Effector memory CD8-positive, alpha-beta T cell (primary cell): ENCODE data around the gene LCK.
"Not testable (repeated sequence)": the region's sequence is repeated elsewhere in the genome, so short reads cannot be mapped to it uniquely, and the experiment has no call there.

Experiments used
- ATAC-seq: fragments of 150-1000 bp; cut with Tn5 transposase; replicated peaks from 2 replicates; pipeline ENCODE4 v1.10.0; 2021; ENCODE audit warnings: mild to moderate bottlenecking, moderate library complexity
- DNase-seq, 3 experiments: peaks; one replicate each; pipeline ENCODE4 v3.0.0; 2021
- H3K27ac Mint-ChIP-seq, 2 donors: one replicate each; pipeline ENCODE4 v1.8.0; 2022; ENCODE audit warnings: mild to moderate bottlenecking in 2 of 2, mixed read lengths in 2 of 2, moderate library complexity in 2 of 2
- H3K27me3 Mint-ChIP-seq, 2 donors: one replicate each; pipeline ENCODE4 v1.8.0; 2022; ENCODE audit warnings: mixed read lengths in 2 of 2
- H3K36me3 Mint-ChIP-seq: one replicate; pipeline ENCODE4 v1.8.0; 2022; ENCODE audit warnings: mild to moderate bottlenecking, moderate library complexity, mixed read lengths; ENCODE audit not compliant: insufficient read depth
- H3K4me1 Mint-ChIP-seq, 2 donors: one replicate each; pipeline ENCODE4 v1.8.0; 2022; ENCODE audit warnings: low read depth in 2 of 2, mixed read lengths in 2 of 2
- H3K4me3 Mint-ChIP-seq, 2 donors: one replicate each; pipeline ENCODE4 v1.8.0; 2022; ENCODE audit warnings: mild to moderate bottlenecking in 2 of 2, mixed read lengths in 2 of 2, moderate library complexity in 2 of 2
- H3K9me3 Mint-ChIP-seq, 2 donors: one replicate each; pipeline ENCODE4 v1.8.0; 2022; ENCODE audit warnings: mixed read lengths in 2 of 2

The LCK gene

DNA sequence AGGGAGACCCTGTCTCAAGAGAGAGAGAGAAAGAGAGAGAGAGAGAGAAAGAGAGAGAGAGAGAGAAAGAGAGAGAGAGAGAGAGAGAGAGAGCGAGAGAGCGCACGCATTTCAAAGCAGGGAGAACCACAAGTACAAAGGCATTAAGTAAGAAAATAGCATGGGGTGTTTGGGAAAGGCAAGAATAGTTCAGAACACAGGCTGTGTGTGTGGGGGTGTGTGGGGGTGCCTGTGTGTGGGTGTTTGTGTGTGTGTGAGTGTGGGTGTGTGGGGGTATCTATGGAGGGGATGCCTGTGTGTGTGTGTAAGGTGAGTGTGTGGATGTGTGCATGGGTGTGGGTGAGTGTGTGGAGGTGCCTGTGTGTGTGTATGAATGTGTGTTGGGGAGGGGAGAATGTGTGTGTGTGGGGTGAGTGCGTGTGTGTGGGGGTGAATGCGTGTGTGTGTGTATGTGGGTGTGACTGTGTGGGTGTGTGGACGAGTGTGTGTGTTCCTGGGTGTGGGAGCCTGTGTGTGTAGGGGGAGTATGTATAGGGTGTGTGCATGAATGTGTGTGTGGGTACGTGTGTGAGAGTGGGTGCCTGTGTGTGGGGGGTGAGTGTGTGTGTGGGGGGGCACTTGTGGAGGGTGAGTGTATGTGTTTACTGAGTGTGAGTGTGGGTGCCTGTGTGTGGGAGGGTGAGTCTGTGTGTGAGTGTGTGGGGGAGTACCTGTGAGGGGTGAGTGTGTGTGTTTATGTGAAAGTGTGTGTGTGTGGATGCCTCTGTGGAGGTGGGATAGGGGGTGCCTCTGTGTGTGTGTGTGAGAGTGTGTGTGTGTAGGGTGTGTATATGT is 21.7 kb downstream of the LCK start:
- no peaks in the 10 kb centered on the region for H3K27me3 Mint-ChIP-seq
- DNase-seq (no peak), ATAC-seq (peak; percentile 4)
- peaks cover 49 to 58% of the 10 kb centered on the region in 2 donors for H3K4me1 Mint-ChIP-seq
- H3K27ac Mint-ChIP-seq: peak overlapping the region; percentile 91 to 96
- peaks cover 82% of the 10 kb centered on the region for H3K36me3 Mint-ChIP-seq
- no peaks in the 10 kb centered on the region for H3K9me3 Mint-ChIP-seq
- peak overlapping the region; percentile 76 to 85 for H3K4me3 Mint-ChIP-seq

DNA sequence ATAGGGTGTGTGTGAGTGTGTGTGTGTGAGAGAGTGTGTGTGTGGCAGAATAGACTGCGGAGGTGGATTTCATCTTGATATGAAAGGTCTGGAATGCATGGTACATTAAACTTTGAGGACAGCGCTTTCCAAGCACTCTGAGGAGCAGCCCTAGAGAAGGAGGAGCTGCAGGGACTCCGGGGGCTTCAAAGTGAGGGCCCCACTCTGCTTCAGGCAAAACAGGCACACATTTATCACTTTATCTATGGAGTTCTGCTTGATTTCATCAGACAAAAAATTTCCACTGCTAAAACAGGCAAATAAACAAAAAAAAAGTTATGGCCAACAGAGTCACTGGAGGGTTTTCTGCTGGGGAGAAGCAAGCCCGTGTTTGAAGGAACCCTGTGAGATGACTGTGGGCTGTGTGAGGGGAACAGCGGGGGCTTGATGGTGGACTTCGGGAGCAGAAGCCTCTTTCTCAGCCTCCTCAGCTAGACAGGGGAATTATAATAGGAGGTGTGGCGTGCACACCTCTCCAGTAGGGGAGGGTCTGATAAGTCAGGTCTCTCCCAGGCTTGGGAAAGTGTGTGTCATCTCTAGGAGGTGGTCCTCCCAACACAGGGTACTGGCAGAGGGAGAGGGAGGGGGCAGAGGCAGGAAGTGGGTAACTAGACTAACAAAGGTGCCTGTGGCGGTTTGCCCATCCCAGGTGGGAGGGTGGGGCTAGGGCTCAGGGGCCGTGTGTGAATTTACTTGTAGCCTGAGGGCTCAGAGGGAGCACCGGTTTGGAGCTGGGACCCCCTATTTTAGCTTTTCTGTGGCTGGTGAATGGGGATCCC is 22.5 kb downstream of the LCK start:
- H3K9me3 Mint-ChIP-seq: no peaks in the 10 kb centered on the region
- ATAC-seq (peak; percentile 96), DNase-seq (peak; percentile 64 to 70 (median 66))
- H3K36me3 Mint-ChIP-seq: peaks cover 88% of the 10 kb centered on the region
- no peaks in the 10 kb centered on the region for H3K27me3 Mint-ChIP-seq
- peaks cover 49 to 58% of the 10 kb centered on the region in 2 donors for H3K4me1 Mint-ChIP-seq
- peak overlapping the region; percentile 76 to 85 for H3K4me3 Mint-ChIP-seq
- H3K27ac Mint-ChIP-seq: peak overlapping the region; percentile 91 to 96

DNA sequence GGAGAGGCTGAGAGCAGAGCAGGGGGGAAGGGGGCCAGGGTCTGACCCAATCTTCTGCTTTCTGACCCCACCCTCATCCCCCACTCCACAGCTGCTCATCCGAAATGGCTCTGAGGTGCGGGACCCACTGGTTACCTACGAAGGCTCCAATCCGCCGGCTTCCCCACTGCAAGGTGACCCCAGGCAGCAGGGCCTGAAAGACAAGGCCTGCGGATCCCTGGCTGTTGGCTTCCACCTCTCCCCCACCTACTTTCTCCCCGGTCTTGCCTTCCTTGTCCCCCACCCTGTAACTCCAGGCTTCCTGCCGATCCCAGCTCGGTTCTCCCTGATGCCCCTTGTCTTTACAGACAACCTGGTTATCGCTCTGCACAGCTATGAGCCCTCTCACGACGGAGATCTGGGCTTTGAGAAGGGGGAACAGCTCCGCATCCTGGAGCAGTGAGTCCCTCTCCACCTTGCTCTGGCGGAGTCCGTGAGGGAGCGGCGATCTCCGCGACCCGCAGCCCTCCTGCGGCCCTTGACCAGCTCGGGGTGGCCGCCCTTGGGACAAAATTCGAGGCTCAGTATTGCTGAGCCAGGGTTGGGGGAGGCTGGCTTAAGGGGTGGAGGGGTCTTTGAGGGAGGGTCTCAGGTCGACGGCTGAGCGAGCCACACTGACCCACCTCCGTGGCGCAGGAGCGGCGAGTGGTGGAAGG is 23.7 kb downstream of the LCK start:
- DNase-seq (no peak), ATAC-seq (no peak)
- Mint-ChIP-seq H3K4me1 (peaks cover 44 to 52% of the 10 kb centered on the region in 2 donors), H3K4me3 (peak overlapping the region; percentile 76 to 85), H3K27ac (peak overlapping the region; percentile 91 to 96), H3K27me3 (no peaks in the 10 kb centered on the region), H3K36me3 (peaks cover 96% of the 10 kb centered on the region), H3K9me3 (no peaks in the 10 kb centered on the region)

- DNase-seq (no peak), ATAC-seq (no peak)
- H3K36me3 Mint-ChIP-seq: peaks cover 96% of the 10 kb centered on the region
- H3K27ac Mint-ChIP-seq: peak overlapping the region in 1 of 2 donors; percentile 91
- no peaks in the 10 kb centered on the region for H3K27me3 Mint-ChIP-seq
- H3K9me3 Mint-ChIP-seq: no peaks in the 10 kb centered on the region
- H3K4me3 Mint-ChIP-seq: no peak overlapping the region
- peaks cover 44 to 50% of the 10 kb centered on the region in 2 donors for H3K4me1 Mint-ChIP-seq
These were observed 24.4 kb downstream of the LCK start for GRCh38 chr1:32275424-32275823.

GRCh38 chr1:32276032-32276782 is 25.1 kb downstream of the LCK start:
- no peaks in the 10 kb centered on the region for H3K9me3 Mint-ChIP-seq
- ATAC-seq: no peak
- peaks cover 96% of the 10 kb centered on the region for H3K36me3 Mint-ChIP-seq
- no peak overlapping the region for H3K4me3 Mint-ChIP-seq
- H3K4me1 Mint-ChIP-seq: peaks cover 44 to 47% of the 10 kb centered on the region in 2 donors
- peak overlapping the region; percentile 38 to 85 for H3K27ac Mint-ChIP-seq
- DNase-seq: no peak
- no peaks in the 10 kb centered on the region for H3K27me3 Mint-ChIP-seq

GRCh38 chr1:32284777-32285176 is 33.7 kb downstream of the LCK start:
- DNase-seq, H3K4me1 Mint-ChIP-seq, H3K9me3 Mint-ChIP-seq, H3K27ac Mint-ChIP-seq, H3K4me3 Mint-ChIP-seq, ATAC-seq, H3K27me3 Mint-ChIP-seq: not testable (repeated sequence)
- H3K36me3 Mint-ChIP-seq: peaks cover 65% of the 10 kb centered on the region

GRCh38 chr1:32285658-32286057 is 34.6 kb downstream of the LCK start:
- Mint-ChIP-seq H3K9me3 (no peaks in the 10 kb centered on the region), H3K27me3 (no peaks in the 10 kb centered on the region), H3K36me3 (peaks cover 56% of the 10 kb centered on the region), H3K27ac (peak overlapping the region in 1 of 2 donors; percentile 62), H3K4me1 (no peaks in the 10 kb centered on the region), H3K4me3 (no peak overlapping the region)
- ATAC-seq (no peak), DNase-seq (no peak)

- ATAC-seq (no peak), DNase-seq (no peak)
- peak overlapping the region in 1 of 2 donors; percentile 73 for H3K27ac Mint-ChIP-seq
- no peaks in the 10 kb centered on the region for H3K27me3 Mint-ChIP-seq
- H3K4me1 Mint-ChIP-seq: peaks cover 5 to 6% of the 10 kb centered on the region in 2 donors
- peaks cover 47% of the 10 kb centered on the region for H3K36me3 Mint-ChIP-seq
- no peaks in the 10 kb centered on the region for H3K9me3 Mint-ChIP-seq
- H3K4me3 Mint-ChIP-seq: peak overlapping the region in 1 of 2 donors; percentile 28
These were observed 35.7 kb downstream of the LCK start for GRCh38 chr1:32286763-32287162.

DNA sequence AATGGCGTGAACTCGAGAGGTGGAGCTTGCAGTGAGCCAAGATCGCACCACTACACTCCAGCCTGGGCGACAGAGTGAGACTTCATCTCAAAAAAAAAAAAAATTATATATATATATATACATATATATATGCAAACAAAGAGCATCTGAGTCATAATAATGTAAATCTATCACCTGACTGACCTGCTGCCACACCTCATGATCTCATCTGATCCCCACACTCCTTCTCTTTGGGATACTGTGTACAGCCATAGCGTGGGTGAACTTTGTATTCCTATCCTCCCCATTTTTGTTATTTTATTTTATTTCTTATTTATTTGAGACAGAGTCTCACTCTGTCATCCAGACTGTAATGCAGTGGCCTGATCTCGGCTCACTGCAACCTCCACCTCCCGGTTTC is 38.2 kb downstream of the LCK start:
- no peak for ATAC-seq
- DNase-seq: no peak
- H3K9me3 Mint-ChIP-seq: no peaks in the 10 kb centered on the region
- peaks cover 47% of the 10 kb centered on the region for H3K36me3 Mint-ChIP-seq
- H3K27me3 Mint-ChIP-seq: no peaks in the 10 kb centered on the region
- H3K27ac Mint-ChIP-seq: no peak overlapping the region
- peaks cover 11 to 14% of the 10 kb centered on the region in 2 donors for H3K4me1 Mint-ChIP-seq
- H3K4me3 Mint-ChIP-seq: no peak overlapping the region

DNA sequence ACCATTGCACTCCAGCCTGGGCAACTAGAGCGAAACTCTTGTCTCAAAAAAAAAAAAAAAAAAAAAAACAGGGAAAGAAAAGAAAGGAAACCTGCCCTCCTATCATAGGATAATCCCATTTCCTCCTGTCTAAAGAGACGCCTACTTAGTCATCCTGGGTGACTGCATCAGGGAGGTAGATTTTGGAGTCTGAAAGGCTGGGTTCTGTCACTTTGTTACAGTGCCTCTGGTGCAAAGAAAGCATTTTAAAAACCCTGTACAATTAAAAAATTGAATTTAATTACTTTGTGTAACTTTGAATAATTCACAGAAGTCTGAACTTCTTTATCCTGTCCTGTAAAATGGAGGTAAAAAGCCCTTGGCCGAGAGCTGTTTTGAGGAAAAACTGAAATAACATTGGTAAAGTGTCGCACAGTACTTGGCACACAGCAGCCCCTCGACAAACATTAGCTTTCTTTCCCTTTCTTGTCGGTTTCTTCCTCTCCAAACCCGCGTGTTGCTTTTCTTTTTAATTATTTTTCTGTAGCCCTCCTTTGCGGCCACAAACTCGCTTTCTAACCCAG is 40.2 kb downstream of the LCK start:
- peak overlapping the region; percentile 92 to 97 for H3K4me3 Mint-ChIP-seq

GRCh38 chr1:32291708-32292538 is 40.9 kb downstream of the LCK start, which contains the start of gene HDAC1:
TSS of gene HDAC1 (plus strand) at chr1:32292083. CDS start at chr1:32292170, 87 bp downstream.
- no peaks in the 10 kb centered on the region for H3K27me3 Mint-ChIP-seq
- no peaks in the 10 kb centered on the region for H3K9me3 Mint-ChIP-seq
- peak within 1 kb of the TSS; percentile 92 to 97 for H3K4me3 Mint-ChIP-seq
- H3K36me3 Mint-ChIP-seq: peaks cover 29% of the 10 kb centered on the region
- peak; percentile 95 for ATAC-seq
- peak within 1 kb of the TSS; percentile 93 to 96 for H3K27ac Mint-ChIP-seq
- H3K4me1 Mint-ChIP-seq: peaks cover 33% of the 10 kb centered on the region in 2 donors
- DNase-seq: peak; percentile 94 to 96 (median 95)

More for the DNA sequence above, 40.2 kb downstream of the LCK start:
- Mint-ChIP-seq H3K4me1 (peaks cover 26 to 27% of the 10 kb centered on the region in 2 donors), H3K27ac (peak overlapping the region; percentile 93 to 96), H3K36me3 (peaks cover 35% of the 10 kb centered on the region), H3K27me3 (no peaks in the 10 kb centered on the region), H3K9me3 (no peaks in the 10 kb centered on the region)
- ATAC-seq (no peak), DNase-seq (no peak)

GRCh38 chr1:32298211-32298610 is 47.1 kb downstream of the LCK start:
- Mint-ChIP-seq H3K27ac (peak overlapping the region; percentile 23 to 49), H3K4me1 (peaks cover 44 to 53% of the 10 kb centered on the region in 2 donors), H3K36me3 (peaks cover 43% of the 10 kb centered on the region)
- H3K27me3 Mint-ChIP-seq, H3K4me3 Mint-ChIP-seq, H3K9me3 Mint-ChIP-seq, DNase-seq, ATAC-seq: not testable (repeated sequence)
